NCI-H345 treated with DMSO at 0.1 percent for 48 hours (cell line): Measurements from ENCODE around the gene C22orf31.
A peak's percentile ranks its signal among the peaks of the same experiment; 100 is the strongest.

Source experiments
- DNase-seq: peaks from one replicate; lab custom pipeline; 2025; ENCODE audit not compliant: unreplicated experiment; lab: John Stamatoyannopoulos, UW

The C22orf31 gene

DNA sequence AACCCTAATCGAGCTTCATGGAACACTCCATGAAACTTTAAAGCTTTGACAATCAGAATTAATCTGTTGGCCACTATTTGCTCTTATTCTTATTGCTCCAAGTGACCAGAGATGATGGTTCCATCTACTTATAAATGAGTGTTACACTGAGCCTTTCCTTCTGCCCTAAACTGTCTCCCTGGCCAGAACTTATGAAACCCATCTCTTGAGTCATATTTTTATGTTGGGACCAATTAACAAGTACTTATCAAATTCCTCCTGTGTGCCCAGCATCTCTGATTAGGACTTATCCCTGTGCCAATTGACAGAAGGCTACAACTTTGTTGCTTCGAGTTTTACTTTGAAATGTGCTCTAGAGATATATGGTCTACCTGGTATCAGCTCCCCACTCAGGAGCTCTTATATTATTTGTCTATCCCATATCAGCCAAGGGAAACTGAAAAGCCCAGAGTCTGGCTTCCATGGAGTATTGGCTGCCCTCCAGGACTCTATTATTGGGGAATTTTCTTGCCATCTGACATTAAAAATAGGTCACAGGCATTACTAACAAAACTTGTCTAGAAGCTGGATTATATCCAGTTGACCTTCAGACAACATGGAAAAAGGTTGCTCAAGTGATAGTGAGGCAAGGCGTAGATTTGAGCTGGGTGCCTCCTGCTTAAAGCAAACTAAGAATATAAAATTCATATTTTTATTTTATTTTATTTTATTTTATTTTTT is 20.0 kb upstream of the C22orf31 start:
- DNase-seq: no peak

DNA sequence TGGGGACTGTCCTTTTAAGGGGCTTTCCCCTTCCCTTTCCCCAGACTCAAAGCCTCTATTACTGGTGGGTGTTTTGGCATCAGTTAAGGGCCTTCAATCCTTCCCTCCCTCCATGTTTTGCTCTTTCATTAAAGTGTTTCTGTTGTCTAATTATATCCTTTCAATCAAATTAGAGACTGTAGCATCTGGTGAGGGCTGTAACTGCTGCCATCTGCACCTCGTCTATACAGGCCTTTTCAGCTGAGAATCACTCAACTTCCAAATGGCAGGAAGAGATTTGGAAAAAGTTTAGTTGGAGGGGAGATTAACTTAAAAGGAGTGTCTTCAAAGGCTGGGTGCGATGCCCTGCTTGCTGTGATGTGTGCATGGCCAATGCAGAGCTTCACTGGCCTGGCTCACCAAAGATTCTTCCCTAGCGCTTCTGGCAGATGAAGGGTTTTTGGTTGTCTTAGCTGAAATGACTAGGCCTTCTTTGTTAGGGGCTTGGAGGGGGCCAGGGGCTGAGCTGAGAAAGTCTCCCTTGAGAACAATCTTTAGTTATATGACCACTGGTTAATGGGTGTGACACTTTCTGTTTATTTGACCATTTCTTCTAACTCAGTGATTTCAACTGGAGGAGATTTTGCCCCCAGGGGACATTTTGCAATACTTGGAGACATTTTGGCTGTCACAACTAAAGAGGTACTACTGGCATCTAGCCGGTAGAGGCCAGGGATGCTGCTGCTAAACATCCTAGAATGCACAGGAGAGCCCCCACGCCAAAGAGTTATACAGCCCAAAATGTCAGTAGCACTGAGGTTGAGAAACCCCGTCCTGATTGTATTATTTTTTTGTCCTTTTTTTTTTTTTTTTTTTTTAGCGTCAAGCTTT is 18.7 kb upstream of the C22orf31 start:
- no peak for DNase-seq

DNA sequence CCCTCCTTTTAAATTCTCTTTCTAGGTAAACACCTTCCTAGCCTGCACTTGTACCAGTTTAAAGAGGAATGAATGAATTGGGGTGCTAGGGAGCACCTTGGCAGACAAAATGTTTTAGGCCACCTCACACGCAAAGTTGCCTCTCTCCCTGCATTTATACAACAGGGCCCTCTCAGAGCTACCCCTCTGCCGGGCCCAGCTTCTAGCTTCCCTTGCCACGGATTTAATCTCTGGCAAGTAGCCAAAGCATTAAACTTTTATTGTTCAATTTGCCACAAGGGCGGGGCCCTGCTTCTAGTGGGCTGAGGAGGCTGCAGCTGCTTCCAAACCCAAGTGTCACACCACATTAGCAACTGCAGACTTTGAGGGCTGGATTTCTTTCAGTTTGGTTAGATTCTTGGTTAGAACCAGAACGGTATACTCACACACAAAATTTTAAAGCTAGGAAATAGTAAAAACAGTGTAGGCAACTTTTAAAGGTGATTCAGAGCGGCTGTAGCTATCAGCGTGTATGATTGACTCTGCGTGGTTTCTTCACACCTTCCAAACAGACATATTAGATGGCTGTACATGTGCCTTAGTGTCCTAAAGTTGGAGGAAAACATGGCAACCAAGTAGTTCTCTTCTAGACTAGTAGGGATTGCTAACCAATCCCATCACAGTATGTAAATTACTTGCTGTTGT is 17.7 kb upstream of the C22orf31 start:
- peak; percentile 79 for DNase-seq

DNA sequence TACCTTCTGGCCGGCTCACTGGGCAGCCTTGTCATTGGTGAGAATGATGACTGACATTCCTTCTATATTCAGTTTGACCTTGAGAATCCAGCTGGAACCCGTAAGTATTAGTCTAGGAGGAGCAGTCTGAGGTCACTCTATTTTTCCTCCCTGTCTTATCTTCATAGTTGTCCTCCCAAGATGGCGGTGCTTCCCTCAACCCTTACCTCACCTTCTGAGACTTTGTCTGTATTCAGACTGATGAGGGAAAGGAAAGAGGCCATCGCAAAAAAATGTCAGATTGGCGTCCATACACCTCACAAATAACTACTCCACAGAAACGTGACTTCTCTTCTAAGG is 17.2 kb upstream of the C22orf31 start:
- DNase-seq: no peak

DNA sequence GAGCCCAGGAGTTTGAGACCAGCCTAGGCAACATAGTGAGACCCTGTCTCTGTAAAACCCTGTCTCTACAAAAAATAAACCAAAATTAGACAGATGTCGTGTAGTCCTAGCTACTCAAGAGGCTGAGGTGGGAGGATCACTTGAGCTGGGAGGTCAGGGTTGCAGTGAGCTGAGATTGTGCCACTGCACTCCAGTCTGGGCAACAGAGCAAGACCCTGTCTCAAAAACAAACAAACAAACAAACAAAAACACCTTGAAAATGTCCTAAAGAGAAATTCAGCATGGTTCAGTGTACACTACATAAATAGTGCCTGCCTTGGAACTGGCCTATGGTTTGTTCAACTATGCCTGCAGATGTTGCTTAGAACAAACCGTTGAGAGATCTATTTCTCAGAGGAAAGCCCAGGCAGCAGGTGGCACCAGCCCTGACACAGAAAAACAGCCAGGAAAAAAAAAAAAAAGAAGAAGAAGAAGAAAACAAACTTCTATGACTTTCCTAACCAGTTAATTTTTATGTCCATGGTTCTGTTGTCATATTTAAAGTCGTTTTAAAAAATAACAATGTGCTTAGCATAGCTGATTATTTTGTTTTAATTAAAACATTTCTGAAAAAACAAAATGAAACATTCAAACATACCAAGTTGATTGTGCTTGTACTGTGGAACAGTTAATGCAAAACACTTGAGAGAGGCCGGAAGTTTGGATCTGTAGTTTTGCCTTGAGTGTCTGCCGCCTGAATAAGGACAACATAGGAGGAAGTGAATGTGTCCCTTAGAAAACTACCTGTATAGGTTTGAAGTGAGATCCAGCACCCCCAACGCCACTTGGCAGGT is 16.6 kb upstream of the C22orf31 start:
- no peak for DNase-seq

DNA sequence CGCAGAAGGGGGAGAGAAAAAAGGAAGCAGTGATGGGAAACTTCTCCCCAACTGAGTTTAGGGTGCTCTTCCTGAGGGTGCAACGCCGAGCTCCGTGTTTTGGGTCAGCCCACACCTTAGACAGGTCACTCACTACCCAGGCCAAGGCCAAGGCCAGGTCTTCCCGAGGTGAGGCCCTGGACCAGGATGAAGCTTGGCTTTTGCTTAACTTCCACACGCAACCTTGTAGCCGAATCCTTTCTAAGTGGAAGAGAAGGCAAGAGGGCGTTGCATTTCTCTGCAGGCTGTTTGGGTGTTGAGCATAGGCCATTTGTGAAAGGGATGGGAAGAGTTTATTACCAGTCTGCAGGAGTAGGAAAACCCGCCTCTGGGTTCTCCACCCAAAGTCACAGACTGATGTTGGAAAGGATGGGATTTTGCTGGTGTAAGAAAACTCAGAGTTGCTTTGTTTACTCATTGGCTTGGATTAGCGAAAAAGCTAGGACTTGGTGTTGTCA is 12.7 kb upstream of the C22orf31 start:
- no peak for DNase-seq

DNA sequence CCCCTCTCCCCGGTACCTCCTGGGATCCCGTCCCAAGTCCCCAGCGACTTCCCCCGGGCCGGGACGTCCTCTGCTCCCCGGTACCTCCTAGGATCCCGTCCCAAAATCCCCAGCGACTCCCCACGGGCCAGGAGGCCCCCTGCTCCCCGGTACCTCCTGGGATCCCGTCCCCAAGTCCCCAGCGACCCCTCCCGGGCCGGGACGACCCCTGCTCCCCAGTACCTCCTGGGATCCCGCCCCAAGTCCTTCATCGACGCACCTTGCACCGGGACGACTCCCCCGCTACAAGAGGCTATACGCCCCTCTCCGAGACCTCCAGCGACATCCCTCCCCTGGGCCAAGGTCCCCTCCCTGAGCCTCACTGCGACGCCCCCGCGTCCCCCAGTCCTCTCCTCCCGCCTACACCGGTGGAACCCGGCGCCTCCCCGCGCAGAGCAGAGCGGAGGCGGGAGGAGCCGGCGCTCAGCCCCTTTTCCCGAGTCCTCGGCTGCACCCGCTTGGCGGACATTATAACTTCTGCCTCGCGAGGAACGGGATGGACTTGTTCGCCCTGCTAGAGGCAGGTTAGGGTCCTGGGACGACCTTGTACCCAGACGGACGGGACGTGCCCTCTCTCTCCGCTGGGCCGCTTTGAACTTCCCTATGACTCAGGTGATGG is 12.1 kb upstream of the C22orf31 start:
- no peak for DNase-seq

DNA sequence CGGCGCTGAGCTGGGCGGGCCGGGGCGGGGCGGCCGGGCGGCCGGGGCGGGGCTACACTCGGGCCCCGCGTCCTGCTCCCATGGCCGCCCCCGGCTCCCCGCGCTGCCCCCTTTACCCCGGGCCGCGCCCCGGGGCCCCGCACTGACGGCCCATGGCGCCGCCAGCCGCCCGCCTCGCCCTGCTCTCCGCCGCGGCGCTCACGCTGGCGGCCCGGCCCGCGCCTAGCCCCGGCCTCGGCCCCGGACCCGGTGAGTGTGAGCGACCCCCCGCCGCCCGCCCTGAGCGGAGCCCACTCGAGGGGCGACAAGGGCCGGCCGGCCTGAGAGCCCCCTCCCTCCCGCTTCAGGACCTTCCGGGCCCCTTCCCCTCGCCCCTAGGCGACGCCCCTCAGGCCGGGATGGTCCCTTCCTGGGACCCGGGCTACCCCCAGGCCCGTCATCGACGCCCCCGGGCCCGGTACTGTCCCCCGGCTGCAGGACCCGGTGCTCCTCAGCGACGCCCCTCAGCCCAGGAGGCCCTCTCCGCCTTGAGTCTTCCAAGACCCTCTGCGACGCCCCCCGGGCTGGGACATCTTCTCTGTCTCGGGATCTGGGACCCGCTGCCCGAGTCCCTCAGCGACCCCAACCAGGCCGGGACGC is 11.5 kb upstream of the C22orf31 start, which contains the start of gene KREMEN1:
Gene KREMEN1 (plus strand): TSS at position 57 of the 639 bp plus-strand sequence. CDS start 96 bp downstream, at position 153.
- no peak for DNase-seq

DNA sequence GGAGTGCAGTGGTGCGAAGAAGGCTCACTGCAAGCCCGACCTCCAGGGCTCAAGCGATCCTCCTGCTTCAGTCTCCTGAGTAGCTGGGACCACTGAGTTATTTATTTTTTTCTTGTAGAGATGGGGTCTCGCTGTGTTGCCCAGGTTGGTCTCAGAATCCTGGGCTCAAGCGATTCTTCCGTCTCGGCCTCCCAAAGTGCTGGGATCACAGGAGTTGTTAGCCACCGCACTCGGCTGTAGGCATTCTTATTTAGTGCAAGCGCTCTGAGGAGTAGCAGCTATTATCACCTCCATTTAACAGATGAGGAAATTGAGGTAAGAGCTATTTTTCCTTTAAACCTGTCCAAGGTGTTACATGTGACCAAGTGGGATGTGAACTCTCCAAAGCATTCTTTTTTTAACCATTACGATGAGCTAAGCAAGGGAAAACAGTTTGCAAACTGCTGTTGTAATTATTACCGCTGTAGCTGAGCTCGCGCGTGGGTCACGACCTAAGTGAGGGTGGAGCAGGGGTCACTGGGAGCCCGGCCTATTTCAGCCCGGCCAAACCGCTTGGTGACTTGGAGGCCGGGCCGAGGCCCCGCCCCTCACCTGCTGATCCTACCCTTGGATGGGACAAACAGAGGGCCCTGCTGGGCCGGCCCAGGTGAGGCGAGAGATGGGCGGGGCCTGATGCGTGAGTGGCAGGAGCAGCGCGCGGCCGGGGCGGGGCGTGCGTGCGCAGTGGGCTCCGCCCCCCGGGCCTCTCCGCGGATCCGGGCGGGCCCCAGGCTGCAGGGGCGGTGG is 10.8 kb upstream of the C22orf31 start:
- DNase-seq: peak; percentile 64

DNA sequence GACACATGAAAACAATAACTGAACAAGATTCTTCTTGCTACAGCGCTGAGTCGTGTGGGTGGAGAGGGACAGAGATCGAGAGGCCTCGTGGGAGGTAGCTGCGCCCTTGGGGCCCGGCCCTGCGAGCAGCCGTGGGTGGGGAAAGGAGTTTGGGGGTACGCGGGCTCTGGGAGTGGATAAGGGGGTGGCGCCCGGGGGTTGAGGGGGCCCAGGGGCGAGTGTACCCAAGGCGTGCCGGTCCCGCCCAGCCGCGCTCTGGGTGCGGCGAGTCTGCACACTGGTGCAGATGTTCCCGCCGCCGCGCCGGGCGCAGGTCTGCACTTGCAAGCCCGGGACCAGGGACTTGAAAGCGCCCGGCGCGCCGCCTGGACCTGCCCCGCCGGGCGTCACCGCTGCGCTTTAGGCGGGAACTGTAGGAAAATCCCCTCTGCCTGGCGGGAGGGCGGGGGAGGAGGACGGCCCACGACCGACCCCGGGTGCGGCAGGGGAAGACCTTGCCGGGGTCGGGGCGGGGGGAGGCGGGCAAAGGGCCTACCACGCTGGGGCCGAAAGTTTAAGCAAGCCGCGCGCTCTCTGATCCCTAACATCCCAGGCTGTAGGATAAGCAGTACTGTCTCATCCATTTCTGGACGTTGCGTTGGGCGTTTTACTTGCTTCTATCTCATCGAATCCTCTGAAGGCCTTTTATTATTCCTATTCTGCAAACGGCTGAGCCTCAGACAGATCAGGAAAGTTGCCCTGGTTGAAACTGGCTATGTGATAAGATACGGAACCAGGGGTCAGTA is 9.8 kb upstream of the C22orf31 start:
- no peak for DNase-seq

DNA sequence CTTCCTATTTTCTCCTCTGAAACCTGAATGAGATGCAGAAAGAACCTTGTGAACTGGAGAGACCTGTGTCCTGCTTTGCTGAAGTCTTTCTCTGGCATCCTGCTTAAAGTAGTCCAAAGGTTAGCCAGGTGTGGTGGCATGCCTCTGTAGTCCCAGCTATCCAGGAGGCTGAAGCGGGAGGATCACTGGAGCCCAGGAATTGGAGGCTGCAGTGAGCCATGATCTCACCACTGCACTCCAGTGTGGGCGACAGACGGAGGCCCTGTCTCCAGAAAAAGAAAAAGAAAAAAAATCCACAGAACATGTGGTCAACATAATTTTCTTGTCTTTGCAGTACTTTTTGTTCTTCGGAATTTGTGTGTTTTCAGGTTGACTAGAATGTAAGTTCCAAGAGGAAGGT is 8.9 kb upstream of the C22orf31 start:
- no peak for DNase-seq

DNA sequence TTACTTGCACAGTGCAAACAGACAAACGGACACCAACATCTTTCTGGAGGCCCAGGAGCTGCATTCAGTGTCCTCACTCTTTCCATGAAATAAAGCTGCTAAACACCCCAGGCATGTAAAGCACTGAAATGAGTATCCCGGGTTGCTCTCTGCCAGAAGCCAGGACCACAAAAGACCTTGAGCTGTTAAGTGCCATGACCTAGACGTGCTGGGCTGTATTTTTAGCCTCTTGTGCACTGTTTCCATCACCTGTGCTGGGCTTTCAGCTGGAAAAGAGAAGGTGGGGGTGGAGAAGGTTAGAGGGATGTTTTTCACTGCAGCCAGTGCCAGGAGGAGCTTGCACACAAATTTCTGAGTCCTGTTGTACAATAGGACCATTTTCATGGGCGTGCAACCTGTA is 7.8 kb upstream of the C22orf31 start:
- no peak for DNase-seq

DNA sequence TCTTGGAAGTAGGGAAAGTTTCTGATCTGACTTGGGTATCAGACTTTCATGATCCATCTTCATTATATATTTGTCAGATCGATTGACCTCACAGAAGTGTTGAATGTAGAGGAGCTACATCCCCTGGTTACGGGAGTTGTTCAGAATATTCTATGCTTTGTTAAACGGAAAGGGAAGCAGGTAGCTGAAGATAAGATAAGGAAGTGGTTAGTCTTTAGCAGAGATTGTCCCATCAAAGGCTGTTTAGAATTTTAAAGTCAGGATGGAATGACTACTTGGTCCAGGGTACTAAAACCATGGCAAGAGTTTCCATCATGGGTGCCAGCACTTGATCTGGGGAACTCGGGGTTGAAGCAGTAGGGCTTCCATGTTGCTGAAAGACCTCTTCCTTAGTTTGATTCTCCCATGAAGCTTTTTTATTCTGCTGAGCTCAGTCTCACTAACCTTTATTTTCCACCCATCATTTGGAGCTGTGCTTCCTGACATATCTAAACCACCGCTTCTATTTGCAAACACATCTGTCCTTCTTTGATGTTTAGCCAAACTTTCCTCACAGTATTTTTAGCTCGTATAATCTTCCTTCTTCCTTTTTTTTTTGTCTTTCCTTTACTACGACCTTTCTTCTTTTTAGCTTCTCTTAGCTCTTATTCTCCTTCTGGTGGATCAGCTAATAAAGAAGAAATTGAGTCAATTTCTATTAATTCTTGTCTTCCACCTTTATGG is 4.0 kb upstream of the C22orf31 start:
- no peak for DNase-seq

DNA sequence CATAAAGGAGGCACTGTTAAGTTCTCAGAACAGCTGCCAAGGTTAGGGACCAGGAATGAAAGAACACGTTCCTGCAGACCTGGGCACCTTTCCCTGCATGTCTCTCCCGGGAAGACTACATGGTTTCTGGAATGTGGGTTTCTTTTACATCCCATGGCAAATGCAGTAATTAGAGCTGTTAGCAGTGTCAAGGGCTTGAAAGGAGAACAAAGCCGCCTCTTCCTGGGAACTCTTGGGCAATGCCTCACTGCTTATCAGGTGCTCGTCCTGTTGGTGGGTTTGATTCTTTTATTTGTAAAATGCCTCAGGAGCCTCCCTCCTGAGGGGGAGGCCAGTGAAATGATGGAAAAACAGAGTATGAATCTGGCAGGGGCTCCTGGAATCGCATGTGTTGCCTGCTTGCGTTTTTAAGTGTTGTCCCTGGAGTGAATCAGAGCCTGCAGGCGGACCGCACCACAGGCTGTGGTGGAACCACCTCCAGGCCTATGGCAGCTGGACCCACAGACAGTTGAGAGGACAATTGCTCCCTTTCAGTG is 723 bp upstream of the C22orf31 start:
- DNase-seq: no peak

DNA sequence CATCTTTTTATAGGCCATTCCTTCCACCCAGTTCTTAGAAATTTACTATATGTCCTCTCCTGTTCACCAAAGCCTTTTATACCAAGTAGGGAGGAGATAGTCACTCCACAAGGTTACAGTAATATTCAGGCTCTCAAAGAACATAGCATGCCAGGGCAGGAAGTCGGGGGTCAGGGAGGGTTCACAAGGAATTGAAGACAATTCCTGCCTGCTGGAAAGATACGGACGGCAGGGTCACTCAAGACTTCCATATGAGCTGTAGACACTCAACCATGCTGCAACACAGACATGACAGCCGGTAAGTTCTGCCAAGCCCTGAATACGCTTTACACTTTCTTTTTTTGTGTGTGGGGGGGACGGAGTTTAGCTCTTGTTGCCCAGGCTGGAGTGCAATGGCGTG is 700 bp downstream of the C22orf31 start:
- DNase-seq: no peak

DNA sequence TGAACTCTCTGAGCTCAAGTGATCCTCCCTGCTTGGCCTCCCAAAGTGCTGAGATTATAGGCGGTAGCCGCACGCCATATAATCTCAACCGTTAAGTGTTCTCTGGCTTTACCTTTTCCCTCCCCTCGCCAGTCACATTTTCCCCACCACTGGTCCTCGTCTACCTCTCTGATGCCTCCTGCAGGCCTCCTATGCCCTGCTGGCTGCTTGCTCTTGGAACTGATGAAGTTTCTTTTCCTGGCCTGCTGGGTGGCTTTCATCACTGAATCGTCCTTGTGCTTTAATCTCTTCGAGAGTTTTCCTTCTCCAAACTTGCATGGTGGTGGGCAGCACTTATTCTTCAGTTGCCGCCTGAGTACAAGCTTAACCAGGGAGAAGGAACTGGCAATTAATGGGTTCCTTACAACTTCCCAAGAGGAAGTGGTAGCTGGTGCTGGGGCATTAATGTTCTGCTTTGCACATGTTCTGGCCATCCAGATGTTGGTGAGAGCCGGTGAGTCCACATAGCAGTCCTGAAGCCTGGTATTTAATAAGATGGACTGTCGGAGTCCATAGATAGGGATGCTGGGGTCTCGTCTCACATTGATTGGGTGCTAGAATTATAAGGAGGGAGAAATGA is 1.3 kb downstream of the C22orf31 start:
- DNase-seq: no peak

DNA sequence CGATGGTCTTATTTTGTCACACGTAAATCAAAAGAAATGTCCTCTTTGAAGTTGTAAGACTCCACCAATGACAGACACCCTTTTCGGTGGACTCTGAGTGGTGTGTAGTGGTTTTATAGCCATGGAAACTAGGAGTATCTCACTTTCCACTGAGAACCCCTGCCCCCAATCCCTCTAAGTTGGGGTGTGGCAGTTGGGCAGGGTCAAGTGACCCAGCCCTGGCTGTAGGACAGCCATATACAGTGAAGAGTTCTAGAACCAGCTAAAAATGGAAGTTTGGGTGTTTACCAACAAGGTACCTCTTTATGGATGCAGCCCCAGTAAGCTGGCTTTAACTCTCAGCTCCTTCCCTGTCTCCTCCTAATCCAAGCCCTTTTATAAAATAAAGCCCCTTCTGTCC is 5.2 kb downstream of the C22orf31 start:
- DNase-seq: no peak
